SK-N-SH treated with all-trans-retinoic acid at 6 μM for 48 hours (cell line): ENCODE measurements around the gene CCDC6.

ENCODE experiments used
- ATAC-seq: fragments of 200-7000 bp; cut with Tn5 transposase; 3 replicates; pipeline ENCODE4 v1.9.1; 2020; ENCODE audit warnings: mild to moderate bottlenecking, moderate library complexity
- ARNTL ChIP-seq: fragments of 450-650 bp; formaldehyde crosslinking; IDR thresholded peaks from 2 replicates; pipeline ENCODE4 v1.5.0; 2020; ENCODE audit warnings: low read depth, mild to moderate bottlenecking, moderate library complexity, borderline replicate concordance
- BACH2 ChIP-seq: fragments of 250-450 bp; sonication (Bioruptor Pico); IDR thresholded peaks from 2 replicates; pipeline ENCODE4 v1.9.0; 2021; ENCODE audit warnings: mild to moderate bottlenecking, borderline replicate concordance
- CSDC2 ChIP-seq: fragments of 250-450 bp; sonication (Bioruptor Pico); IDR thresholded peaks from 2 replicates; pipeline ENCODE4 v1.5.0; 2020; ENCODE audit warnings: mild to moderate bottlenecking, moderate library complexity
- CSRNP3 ChIP-seq: fragments of 250-450 bp; sonication (Bioruptor Pico); IDR thresholded peaks from 2 replicates; pipeline ENCODE4 v1.5.1; 2021; ENCODE audit warnings: mild to moderate bottlenecking, moderate library complexity
- ESRRG ChIP-seq: fragments of 250-450 bp; sonication (Bioruptor Pico); IDR thresholded peaks from 2 replicates; pipeline ENCODE4 v1.6.1; 2021; ENCODE audit warnings: mild to moderate bottlenecking
- GLIS3 ChIP-seq: fragments of 250-450 bp; sonication (Bioruptor Pico); IDR thresholded peaks from 2 replicates; pipeline ENCODE4 v1.5.0; 2020; ENCODE audit warnings: mild to moderate bottlenecking, moderate library complexity
- ISL1 ChIP-seq: fragments of 250-450 bp; sonication (Bioruptor Pico); IDR thresholded peaks from 2 replicates; pipeline ENCODE4 v2.1.2; 2022; ENCODE audit warnings: mild to moderate bottlenecking, moderate library complexity
- OSR1 ChIP-seq: fragments of 250-450 bp; sonication (Bioruptor Pico); IDR thresholded peaks from 2 replicates; pipeline ENCODE4 v1.8.0; 2022; ENCODE audit warnings: moderate library complexity, mild to moderate bottlenecking, inconsistent platforms
- PATZ1 ChIP-seq: fragments of 250-450 bp; sonication (Bioruptor Pico); IDR thresholded peaks from 2 replicates; pipeline ENCODE4 v1.8.0; 2020; ENCODE audit warnings: mild to moderate bottlenecking, moderate library complexity, borderline replicate concordance
- POU6F1 ChIP-seq: fragments of 250-450 bp; sonication (Bioruptor Pico); IDR thresholded peaks from 2 replicates; pipeline ENCODE4 v1.8.0; 2021; ENCODE audit warnings: low read depth, mild to moderate bottlenecking, moderate library complexity, borderline replicate concordance
- PPARA ChIP-seq: fragments of 250-450 bp; sonication (Bioruptor Pico); IDR thresholded peaks from 2 replicates; pipeline ENCODE4 v1.5.0; 2020; ENCODE audit warnings: mild to moderate bottlenecking, borderline replicate concordance
- RARB ChIP-seq: fragments of 250-450 bp; sonication (Bioruptor Pico); IDR thresholded peaks from 2 replicates; pipeline ENCODE4 v1.8.0; 2021; ENCODE audit warnings: mild to moderate bottlenecking, moderate library complexity
- SNAI2 ChIP-seq: fragments of 250-450 bp; sonication (Bioruptor Pico); IDR thresholded peaks from 2 replicates; pipeline ENCODE4 v1.5.0; 2020; ENCODE audit warnings: mild to moderate bottlenecking, moderate library complexity
- TCF4 ChIP-seq: fragments of 250-450 bp; sonication (Bioruptor Pico); IDR thresholded peaks from 2 replicates; pipeline ENCODE4 v1.8.0; 2021; ENCODE audit warnings: mild to moderate bottlenecking, moderate library complexity, borderline replicate concordance
- TOX ChIP-seq: fragments of 250-450 bp; sonication (Bioruptor Pico); IDR thresholded peaks from 2 replicates; pipeline ENCODE4 v1.8.0; 2021; ENCODE audit warnings: mild to moderate bottlenecking, moderate library complexity, borderline replicate concordance
- TSHZ2 ChIP-seq: fragments of 250-450 bp; sonication (Bioruptor Pico); IDR thresholded peaks from 2 replicates; pipeline ENCODE4 v1.5.0; 2020; ENCODE audit warnings: mild to moderate bottlenecking, moderate library complexity
- ZC3H10 ChIP-seq: fragments of 250-450 bp; sonication (Bioruptor Pico); IDR thresholded peaks from 2 replicates; pipeline ENCODE4 v1.5.1; 2021; ENCODE audit warnings: mild to moderate bottlenecking, moderate library complexity
- ZFP3 ChIP-seq: fragments of 250-450 bp; sonication (Bioruptor Pico); IDR thresholded peaks from 2 replicates; pipeline ENCODE4 v1.5.0; 2020; ENCODE audit warnings: mild to moderate bottlenecking, moderate library complexity
- ZFP30 ChIP-seq: fragments of 450-650 bp; formaldehyde crosslinking; IDR thresholded peaks from 2 replicates; pipeline ENCODE4 v1.5.0; 2022; ENCODE audit warnings: mild to moderate bottlenecking, moderate library complexity
- ZNF565 ChIP-seq: fragments of 450-650 bp; formaldehyde crosslinking; conservative IDR thresholded peaks from 2 replicates; pipeline ENCODE4 v1.5.0; 2020; ENCODE audit warnings: low read depth, mild to moderate bottlenecking, moderate library complexity
- ZNF70 ChIP-seq: fragments of 450-650 bp; formaldehyde crosslinking; IDR thresholded peaks from 2 replicates; pipeline ENCODE4 v1.5.0; 2020; ENCODE audit warnings: mild to moderate bottlenecking, moderate library complexity
- ZNF8 ChIP-seq: fragments of 450-650 bp; formaldehyde crosslinking; IDR thresholded peaks from 2 replicates; pipeline ENCODE4 v1.5.0; 2020; ENCODE audit warnings: mild to moderate bottlenecking, moderate library complexity
- TF ChIP-seq, protein P1 (sequence below): fragments of 250-450 bp; sonication (Bioruptor Pico); IDR thresholded peaks from 2 replicates; pipeline ENCODE4 v1.5.1; 2020; ENCODE audit warnings: low read depth, mild to moderate bottlenecking, moderate library complexity

The CCDC6 gene

DNA sequence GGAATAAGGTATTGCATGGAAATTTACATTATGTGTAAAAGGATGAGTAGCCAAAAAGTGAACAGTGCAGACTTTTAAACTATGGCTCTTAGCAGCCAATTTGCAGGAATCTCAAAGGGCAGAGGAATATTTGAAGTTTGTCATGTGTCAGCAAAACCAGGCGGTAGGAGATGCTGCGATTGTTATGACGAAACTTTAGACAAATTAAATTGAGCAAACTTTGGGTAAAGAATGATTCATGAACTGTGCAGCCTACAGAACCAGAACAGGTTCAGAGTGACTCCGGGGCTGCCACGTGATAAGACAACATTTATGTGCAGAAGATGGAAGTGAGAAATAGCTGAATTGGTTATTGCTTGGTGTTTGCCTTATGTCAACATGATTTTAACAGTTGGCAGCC is 39.2 kb upstream of the CCDC6 start (continued):
- TF ChIP-seq, protein P1, sequence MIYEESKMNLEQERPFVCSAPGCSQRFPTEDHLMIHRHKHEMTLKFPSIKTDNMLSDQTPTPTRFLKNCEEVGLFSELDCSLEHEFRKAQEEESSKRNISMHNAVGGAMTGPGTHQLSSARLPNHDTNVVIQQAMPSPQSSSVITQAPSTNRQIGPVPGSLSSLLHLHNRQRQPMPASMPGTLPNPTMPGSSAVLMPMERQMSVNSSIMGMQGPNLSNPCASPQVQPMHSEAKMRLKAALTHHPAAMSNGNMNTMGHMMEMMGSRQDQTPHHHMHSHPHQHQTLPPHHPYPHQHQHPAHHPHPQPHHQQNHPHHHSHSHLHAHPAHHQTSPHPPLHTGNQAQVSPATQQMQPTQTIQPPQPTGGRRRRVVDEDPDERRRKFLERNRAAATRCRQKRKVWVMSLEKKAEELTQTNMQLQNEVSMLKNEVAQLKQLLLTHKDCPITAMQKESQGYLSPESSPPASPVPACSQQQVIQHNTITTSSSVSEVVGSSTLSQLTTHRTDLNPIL (CRISPR knock-in tag), result no peak

- TF ChIP-seq PPARA (CRISPR knock-in tag) (no peak), RARB (no peak), TCF4 (CRISPR knock-in tag) (no peak), ESRRG (CRISPR knock-in tag) (no peak), OSR1 (CRISPR knock-in tag) (no peak), ZNF565 (CRISPR knock-in tag) (no peak), POU6F1 (no peak), CSRNP3 (CRISPR knock-in tag) (no peak), ZFP30 (CRISPR knock-in tag) (no peak), ZNF70 (CRISPR knock-in tag) (no peak), GLIS3 (CRISPR knock-in tag) (no peak)
- TF ChIP-seq, protein P1 (CRISPR knock-in tag), result no peak
- ATAC-seq, result no peak
These were observed 38.1 kb upstream of the CCDC6 start for GRCh38 chr10:59944339-59944935.

DNA sequence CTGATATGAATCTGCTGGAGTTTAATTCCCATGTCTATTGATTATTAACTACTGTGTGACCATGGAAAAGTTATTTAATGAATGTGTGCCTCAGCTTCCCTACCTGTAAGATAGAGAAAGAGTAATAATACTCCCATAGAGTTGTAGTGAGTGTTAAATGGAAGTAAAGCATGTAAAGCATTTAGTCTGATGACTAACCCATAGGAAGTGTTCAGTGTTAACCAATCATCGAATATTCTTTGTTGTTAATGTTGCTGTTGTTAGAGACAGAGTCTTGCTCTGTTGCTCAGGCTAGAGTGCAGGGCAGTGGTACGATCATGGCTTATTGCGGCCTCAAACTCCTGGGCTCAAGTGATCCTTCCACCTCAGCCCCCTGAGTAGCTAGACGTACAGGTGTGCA is 36.2 kb upstream of the CCDC6 start:
- TF ChIP-seq GLIS3 (CRISPR knock-in tag), result no peak
- TF ChIP-seq ZC3H10, result no peak
- no peak for TF ChIP-seq TOX
- TF ChIP-seq ZNF70 (CRISPR knock-in tag), result no peak
- no peak for TF ChIP-seq ISL1 (CRISPR knock-in tag)
- no peak for TF ChIP-seq PATZ1 (CRISPR knock-in tag)
- ATAC-seq, result no peak

GRCh38 chr10:59937720-59938119 is 31.4 kb upstream of the CCDC6 start:
- no peak for ATAC-seq
- TF ChIP-seq GLIS3 (CRISPR knock-in tag) (no peak), ZNF8 (no peak), OSR1 (CRISPR knock-in tag) (no peak), TSHZ2 (CRISPR knock-in tag) (no peak), TOX (no peak), BACH2 (CRISPR knock-in tag) (no peak), ZNF565 (CRISPR knock-in tag) (no peak), ZC3H10 (no peak), PPARA (CRISPR knock-in tag) (no peak), RARB (no peak), CSDC2 (CRISPR knock-in tag) (no peak), ZFP3 (no peak), POU6F1 (no peak), ARNTL (no peak), SNAI2 (no peak)
- TF ChIP-seq, protein P1 (CRISPR knock-in tag), result no peak
